Measurements from ENCODE around the gene ARHGAP1.

The ARHGAP1 gene

DNA sequence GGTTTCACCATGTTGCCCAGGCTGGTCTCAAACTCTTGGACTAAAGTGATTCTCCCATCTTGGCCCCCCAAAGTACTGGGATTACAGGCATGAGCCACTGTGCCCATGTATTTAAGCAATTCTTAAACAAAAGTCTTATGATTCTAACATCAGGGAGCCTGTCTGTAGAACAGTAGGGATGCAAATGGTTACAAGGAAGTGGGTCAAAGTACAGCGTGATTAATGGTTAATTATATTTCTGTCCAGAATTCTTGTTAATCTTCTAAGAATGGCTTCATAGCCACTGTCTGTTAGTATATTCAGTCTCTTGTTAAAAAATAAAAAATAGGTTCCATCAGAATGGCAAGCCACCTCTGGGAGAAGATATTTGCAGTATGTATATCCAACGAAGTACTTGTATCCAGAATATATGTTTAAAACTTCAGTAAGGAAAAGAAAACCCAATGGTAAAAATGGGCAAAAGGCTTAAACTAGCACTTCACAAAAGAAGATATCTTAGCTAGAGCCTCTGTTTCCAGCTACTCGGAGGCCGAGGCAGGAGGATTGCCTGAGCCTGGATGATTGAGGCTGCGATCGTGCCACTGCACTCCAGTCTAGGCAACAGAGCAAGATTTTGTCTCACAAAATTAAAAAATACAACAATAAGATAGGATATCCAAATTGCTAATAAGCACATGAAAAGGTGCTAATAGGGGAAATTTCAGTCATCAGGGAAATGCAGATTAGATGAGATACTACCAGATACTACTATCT is 60.2 kb downstream of the ARHGAP1 start:
- Histone ChIP-seq H3K79me2 (ENCODE audit: control insufficient read depth, insufficient read depth, low read length, unreplicated experiment) (no peaks in the 10 kb centered on the region), H3K4me3 (ENCODE audit: low read depth, low read length) (no peak overlapping the region), H3K4me1 (ENCODE audit: control insufficient read depth, insufficient read depth, low read length, unreplicated experiment) (no peaks in the 10 kb centered on the region), H3K27me3 (ENCODE audit: insufficient read depth, low read length) (no peaks in the 10 kb centered on the region), H3K36me3 (ENCODE audit: insufficient read depth, low read length) (peaks cover 12% of the 10 kb centered on the region; the same call in 1 of the 2 replicates), H3K27ac (ENCODE audit: low read depth, low read length) (no peak overlapping the region), H2AFZ (ENCODE audit: low read length, unreplicated experiment) (no peak overlapping the region)

DNA sequence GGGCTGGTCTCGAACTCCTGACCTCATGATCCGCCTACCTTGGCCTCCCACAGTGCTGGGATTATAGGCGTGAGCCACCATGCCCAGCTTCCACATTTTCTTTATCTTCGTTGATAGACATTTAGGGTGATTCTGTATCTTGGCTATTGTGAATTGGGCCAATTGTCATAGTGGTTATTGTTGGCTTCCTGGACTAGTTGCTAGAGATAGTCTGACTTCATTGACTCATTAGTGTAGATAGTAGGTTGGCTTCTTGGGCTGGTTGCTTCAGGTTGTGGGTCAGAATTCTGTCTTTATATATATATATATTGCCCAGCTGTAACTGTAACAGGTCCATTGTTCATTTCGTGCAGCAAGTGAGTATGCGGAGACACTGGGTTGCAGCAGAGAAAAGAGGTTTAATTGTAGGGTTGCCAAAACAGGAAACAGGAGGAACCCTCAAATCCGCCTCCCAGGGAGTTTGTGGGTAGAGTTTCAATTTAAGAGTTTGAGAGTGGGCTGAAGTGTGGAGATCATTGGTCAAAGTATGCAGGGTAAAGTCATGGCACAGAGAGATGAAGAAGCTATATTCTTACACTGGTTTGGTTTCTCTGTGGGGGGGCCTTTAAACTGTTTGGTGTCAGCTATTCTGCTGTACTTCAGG is 61.1 kb downstream of the ARHGAP1 start:
- Histone ChIP-seq H2AFZ (ENCODE audit: low read length, unreplicated experiment) (no peak overlapping the region), H3K36me3 (ENCODE audit: insufficient read depth, low read length) (peaks cover 12% of the 10 kb centered on the region; the same call in 1 of the 2 replicates), H3K4me1 (ENCODE audit: control insufficient read depth, insufficient read depth, low read length, unreplicated experiment) (no peaks in the 10 kb centered on the region), H3K4me3 (ENCODE audit: low read depth, low read length) (no peak overlapping the region), H3K79me2 (ENCODE audit: control insufficient read depth, insufficient read depth, low read length, unreplicated experiment) (no peaks in the 10 kb centered on the region), H3K27me3 (ENCODE audit: insufficient read depth, low read length) (no peaks in the 10 kb centered on the region), H3K27ac (ENCODE audit: low read depth, low read length) (no peak overlapping the region)

DNA sequence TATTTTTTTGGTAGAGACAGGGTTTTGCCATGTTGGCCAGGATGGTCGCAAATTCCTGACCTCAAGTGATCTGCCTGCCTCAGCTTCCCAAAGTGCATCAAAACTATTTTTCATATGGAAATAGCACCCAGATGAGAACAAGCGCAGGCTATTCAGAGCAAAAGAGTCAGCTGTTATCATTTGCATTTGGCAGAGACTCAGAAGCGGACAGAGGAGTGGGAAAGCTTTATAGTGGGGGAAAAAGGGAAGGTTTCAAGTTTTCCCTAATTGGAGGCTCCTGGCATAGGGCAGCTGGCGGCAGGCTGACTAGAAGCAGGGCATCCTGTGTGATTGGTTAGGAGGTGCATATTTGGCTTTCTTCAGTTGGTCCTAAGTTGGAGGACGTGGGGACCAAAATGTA is 62.9 kb downstream of the ARHGAP1 start:
- Histone ChIP-seq H3K4me3 (ENCODE audit: low read depth, low read length) (no peak overlapping the region), H3K36me3 (ENCODE audit: insufficient read depth, low read length) (peaks cover 12% of the 10 kb centered on the region; the same call in 1 of the 2 replicates), H2AFZ (ENCODE audit: low read length, unreplicated experiment) (no peak overlapping the region), H3K27me3 (ENCODE audit: insufficient read depth, low read length) (no peaks in the 10 kb centered on the region), H3K4me1 (ENCODE audit: control insufficient read depth, insufficient read depth, low read length, unreplicated experiment) (no peaks in the 10 kb centered on the region), H3K27ac (ENCODE audit: low read depth, low read length) (no peak overlapping the region), H3K79me2 (ENCODE audit: control insufficient read depth, insufficient read depth, low read length, unreplicated experiment) (peaks cover 1% of the 10 kb centered on the region)

DNA sequence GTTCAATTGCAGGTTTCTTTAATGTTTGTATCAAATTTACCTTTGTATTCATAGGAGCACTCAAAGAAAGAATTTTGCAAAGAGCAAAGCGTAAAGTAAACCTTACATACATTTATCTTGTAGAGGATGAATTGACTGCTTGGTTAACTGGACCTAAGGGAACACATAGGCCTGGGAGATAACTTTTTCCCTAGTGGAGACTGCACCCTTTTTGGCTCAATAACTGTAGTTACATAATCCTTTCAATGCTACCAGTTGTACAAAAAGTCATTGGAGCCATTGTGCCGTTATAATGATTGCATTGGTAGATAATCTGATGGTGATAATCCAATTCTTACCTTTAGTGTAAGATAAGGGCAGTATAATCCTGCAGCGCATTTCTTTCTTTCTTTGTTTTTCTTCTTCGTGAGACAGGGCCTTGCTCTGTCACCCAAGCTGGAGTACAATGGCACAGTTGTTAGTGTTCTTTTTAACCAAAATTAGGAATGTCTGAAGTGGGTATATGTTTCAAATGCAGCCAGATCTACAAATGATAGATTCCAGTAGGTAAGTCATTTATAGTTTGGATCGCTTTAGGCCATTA is 64.8 kb downstream of the ARHGAP1 start:
- Histone ChIP-seq H3K27me3 (ENCODE audit: insufficient read depth, low read length) (no peaks in the 10 kb centered on the region), H3K4me1 (ENCODE audit: control insufficient read depth, insufficient read depth, low read length, unreplicated experiment) (no peaks in the 10 kb centered on the region), H2AFZ (ENCODE audit: low read length, unreplicated experiment) (no peak overlapping the region), H3K36me3 (ENCODE audit: insufficient read depth, low read length) (peaks cover 12% of the 10 kb centered on the region; the same call in 1 of the 2 replicates), H3K27ac (ENCODE audit: low read depth, low read length) (no peak overlapping the region), H3K79me2 (ENCODE audit: control insufficient read depth, insufficient read depth, low read length, unreplicated experiment) (peaks cover 3% of the 10 kb centered on the region), H3K4me3 (ENCODE audit: low read depth, low read length) (no peak overlapping the region)

DNA sequence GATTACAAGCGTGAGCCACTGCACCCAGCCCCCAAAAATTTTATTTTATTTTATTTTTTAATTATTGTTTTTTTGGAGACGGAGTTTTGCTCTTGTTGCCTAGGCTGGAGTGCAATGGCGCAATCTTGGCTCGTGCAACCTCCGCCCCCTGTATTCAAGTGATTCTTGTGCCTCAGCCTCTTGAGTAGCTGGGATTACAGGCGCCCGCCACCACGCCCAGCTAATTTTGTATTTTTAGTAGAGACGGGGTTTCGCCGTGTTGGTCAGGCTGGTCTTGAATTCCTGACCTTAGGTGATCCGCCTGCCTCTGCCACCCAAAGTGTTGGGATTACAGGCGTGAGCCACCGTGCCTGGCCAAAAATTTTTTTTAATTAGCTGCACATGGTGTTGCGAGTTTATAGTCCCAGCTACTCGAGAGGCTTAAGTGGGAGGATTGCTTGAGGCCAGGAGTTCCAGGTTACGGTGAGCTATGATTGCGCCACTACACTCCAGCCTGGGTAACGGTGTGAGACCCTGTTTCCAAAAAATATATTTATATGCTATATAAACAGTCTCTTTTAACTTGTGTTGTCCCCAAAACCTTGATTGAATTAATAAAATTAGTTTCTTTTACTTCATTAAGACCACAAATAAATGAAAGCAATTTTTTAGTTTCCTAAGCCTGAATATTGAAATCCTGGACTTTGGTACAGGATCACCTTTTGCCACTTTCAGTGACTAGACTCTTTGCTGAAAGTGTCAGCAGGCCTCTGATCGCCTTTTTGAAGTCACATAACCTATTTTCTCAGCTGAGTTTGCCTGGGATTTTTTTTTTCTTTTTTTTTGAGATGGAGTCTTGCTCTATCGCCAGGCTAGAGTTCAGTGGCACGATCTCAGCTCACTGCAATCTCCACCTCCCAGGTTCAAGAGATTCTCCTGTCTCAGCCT is 66.9 kb downstream of the ARHGAP1 start:
- H3K79me2 ChIP-seq (ENCODE audit: control insufficient read depth, insufficient read depth, low read length, unreplicated experiment) = peaks cover 7% of the 10 kb centered on the region
- H3K36me3 ChIP-seq (ENCODE audit: insufficient read depth, low read length) = 0 out of 2 replicates have a peak, but pooled peaks cover 4% of the 10 kb centered on the region
- H3K4me1 ChIP-seq (ENCODE audit: control insufficient read depth, insufficient read depth, low read length, unreplicated experiment) = no peaks in the 10 kb centered on the region
- no peak overlapping the region for H3K27ac ChIP-seq (ENCODE audit: low read depth, low read length)
- H3K27me3 ChIP-seq (ENCODE audit: insufficient read depth, low read length) = no peaks in the 10 kb centered on the region
- H2AFZ ChIP-seq (ENCODE audit: low read length, unreplicated experiment) = no peak overlapping the region
- no peak overlapping the region for H3K4me3 ChIP-seq (ENCODE audit: low read depth, low read length)

DNA sequence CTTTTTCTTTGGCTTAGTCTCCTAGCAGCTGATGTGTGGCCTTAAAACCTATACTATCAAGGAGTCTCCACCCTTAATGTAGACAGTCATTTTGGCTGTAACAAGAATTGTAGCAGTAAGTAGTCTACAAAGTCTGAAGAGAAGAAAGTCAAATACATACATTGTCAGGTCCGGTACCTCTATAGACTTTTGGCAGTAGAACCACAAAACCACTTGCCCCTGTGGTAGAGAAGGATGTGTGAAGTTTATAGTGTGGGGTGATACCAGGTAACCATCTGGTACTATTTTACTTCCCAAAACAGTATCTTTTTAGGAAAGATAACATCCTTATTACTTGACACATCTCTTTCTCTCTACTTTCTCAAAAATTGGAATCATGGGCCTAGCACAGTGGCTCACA is 67.9 kb downstream of the ARHGAP1 start:
- Histone ChIP-seq H2AFZ (ENCODE audit: low read length, unreplicated experiment) (no peak overlapping the region), H3K4me1 (ENCODE audit: control insufficient read depth, insufficient read depth, low read length, unreplicated experiment) (no peaks in the 10 kb centered on the region), H3K36me3 (ENCODE audit: insufficient read depth, low read length) (0 out of 2 replicates have a peak, but pooled peaks cover 4% of the 10 kb centered on the region)

DNA sequence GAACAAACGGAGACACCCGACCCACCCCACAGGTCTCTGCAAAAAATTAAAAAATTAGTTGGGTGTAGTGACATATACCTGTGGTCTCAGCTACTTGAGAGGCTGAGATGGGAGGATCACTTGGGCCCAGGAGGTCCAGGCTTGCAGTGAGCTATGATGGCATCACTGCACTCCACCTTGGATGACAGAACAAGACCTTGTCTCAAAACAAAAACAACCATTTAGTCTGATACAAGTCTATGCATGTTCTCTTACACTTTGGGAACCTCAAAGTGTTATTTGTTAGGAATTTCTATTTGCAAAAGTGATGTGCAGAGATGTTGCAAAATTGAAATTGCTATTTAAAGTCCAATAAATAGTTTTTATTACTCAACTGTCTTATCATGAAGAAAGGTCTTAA is 68.7 kb downstream of the ARHGAP1 start:
- Histone ChIP-seq H2AFZ (ENCODE audit: low read length, unreplicated experiment) (no peak overlapping the region), H3K4me1 (ENCODE audit: control insufficient read depth, insufficient read depth, low read length, unreplicated experiment) (no peaks in the 10 kb centered on the region), H3K4me3 (ENCODE audit: low read depth, low read length) (no peak overlapping the region), H3K27ac (ENCODE audit: low read depth, low read length) (no peak overlapping the region), H3K79me2 (ENCODE audit: control insufficient read depth, insufficient read depth, low read length, unreplicated experiment) (peaks cover 7% of the 10 kb centered on the region), H3K36me3 (ENCODE audit: insufficient read depth, low read length) (0 out of 2 replicates have a peak, but pooled peaks cover 4% of the 10 kb centered on the region), H3K27me3 (ENCODE audit: insufficient read depth, low read length) (no peaks in the 10 kb centered on the region)

More for the DNA sequence above, 67.9 kb downstream of the ARHGAP1 start:
- Histone ChIP-seq H3K4me3 (ENCODE audit: low read depth, low read length) (no peak overlapping the region), H3K27me3 (ENCODE audit: insufficient read depth, low read length) (no peaks in the 10 kb centered on the region), H3K79me2 (ENCODE audit: control insufficient read depth, insufficient read depth, low read length, unreplicated experiment) (peaks cover 7% of the 10 kb centered on the region), H3K27ac (ENCODE audit: low read depth, low read length) (no peak overlapping the region)

DNA sequence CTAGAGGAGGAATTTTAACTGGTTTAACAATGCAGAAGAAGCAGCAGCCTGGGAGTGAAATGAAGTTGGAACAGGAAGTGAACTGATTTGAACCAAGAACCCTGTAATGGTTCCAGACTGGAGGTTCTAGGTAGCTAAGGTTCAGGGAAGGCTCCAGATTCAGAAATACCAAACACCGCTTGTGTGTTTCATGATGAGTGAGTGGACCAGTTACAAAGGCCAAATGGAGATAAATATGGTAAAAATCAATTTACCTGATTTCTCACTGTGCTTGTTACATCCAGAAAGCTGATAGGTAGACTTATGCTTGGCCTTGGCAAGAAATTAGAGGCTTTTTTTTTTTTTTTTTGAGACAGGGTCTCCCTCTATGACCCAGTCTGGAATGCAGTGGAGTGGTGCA is 70.2 kb downstream of the ARHGAP1 start:
- Histone ChIP-seq H2AFZ (ENCODE audit: low read length, unreplicated experiment) (no peak overlapping the region), H3K4me3 (ENCODE audit: low read depth, low read length) (no peak overlapping the region), H3K79me2 (ENCODE audit: control insufficient read depth, insufficient read depth, low read length, unreplicated experiment) (peaks cover 12% of the 10 kb centered on the region), H3K4me1 (ENCODE audit: control insufficient read depth, insufficient read depth, low read length, unreplicated experiment) (no peaks in the 10 kb centered on the region), H3K36me3 (ENCODE audit: insufficient read depth, low read length) (no peaks in the 10 kb centered on the region), H3K27me3 (ENCODE audit: insufficient read depth, low read length) (no peaks in the 10 kb centered on the region), H3K27ac (ENCODE audit: low read depth, low read length) (no peak overlapping the region)

DNA sequence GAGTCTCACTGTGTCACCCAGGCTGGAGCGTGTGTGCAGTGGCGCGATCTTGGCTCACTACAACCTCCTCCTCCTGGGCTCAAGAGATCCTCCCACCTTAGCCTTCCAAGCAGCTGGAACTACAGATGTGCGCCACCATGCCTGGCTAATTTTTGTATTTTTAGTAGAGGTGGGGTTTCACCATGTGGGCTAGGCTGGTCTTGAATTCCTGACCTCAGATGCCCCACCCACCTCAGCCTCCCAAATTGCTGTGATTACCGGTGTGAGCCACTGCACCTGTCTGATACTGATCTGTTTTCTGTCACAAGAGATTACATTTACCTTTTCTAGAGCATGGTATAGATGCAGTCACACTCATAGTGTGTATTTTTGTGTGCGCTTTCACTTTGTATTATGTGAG is 71.5 kb downstream of the ARHGAP1 start:
- Histone ChIP-seq H3K79me2 (ENCODE audit: control insufficient read depth, insufficient read depth, low read length, unreplicated experiment) (peaks cover 17% of the 10 kb centered on the region), H3K27ac (ENCODE audit: low read depth, low read length) (no peak overlapping the region), H3K27me3 (ENCODE audit: insufficient read depth, low read length) (no peaks in the 10 kb centered on the region), H2AFZ (ENCODE audit: low read length, unreplicated experiment) (no peak overlapping the region), H3K4me3 (ENCODE audit: low read depth, low read length) (no peak overlapping the region), H3K36me3 (ENCODE audit: insufficient read depth, low read length) (no peaks in the 10 kb centered on the region), H3K4me1 (ENCODE audit: control insufficient read depth, insufficient read depth, low read length, unreplicated experiment) (no peaks in the 10 kb centered on the region)
